Stimulated activated CD8-positive, alpha-beta memory T cell treated with anti-CD3 and anti-CD28 coated beads, Interleukin-7, amount 100 ng/mL, for 48 hours (primary cell): ENCODE results near the gene TCEAL6.
"Not testable (repeated sequence)": the region's sequence is repeated elsewhere in the genome, so short reads cannot be mapped to it uniquely, and the experiment has no call there.

ENCODE experiments used
- DNase-seq, 2 donors: peaks; one replicate each; pipeline ENCODE4 v3.0.0-alpha.2; 2020; ENCODE audit warnings: low read depth in 1 of 2; ENCODE audit errors: extremely low read depth in 1 of 2

Gene TCEAL6

GRCh38 chrX:102142274-102142673, at the start of gene TCEAL6:
TCEAL6 (minus strand) TSS chrX:102142481.
- DNase-seq = not testable (repeated sequence)

DNA sequence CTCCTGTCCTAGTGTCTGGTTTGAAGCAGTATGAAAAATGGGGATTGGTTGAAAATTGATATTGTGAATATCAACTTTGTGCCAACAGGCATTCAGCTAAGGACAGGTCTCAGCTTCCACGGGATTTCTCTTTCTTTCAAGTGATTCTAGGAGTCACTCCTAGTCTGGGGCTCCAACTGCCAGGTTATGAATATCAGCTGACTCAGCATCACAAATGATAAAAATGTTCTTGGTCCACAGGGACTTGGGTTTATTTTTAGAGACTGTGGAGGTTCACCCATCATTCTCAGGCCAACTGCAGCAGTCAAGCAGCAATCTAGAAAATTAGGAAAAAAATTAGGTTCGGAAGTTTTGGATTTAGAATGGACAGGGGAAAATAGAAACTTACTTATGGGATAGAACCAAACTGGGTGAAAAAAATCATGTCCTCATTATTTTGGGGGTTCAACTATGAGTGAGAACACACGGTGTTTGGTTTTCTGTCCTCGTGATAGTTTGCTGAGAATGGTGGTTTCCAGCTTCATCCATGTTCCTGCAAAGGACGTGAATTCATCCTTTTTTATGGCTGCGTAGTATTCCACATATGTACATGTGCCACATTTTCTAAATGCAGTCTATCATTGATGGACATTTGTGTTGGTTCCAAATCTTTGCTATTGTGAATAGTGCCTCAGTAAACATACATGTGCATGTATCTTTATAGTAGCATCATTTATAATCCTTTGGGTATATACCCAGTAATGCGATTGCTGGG, 43.9 kb upstream of the TCEAL6 start:
- no peak for DNase-seq

GRCh38 chrX:102155806-102156179, 13.5 kb upstream of the TCEAL6 start, which contains the start of gene BEX5:
BEX5 (minus strand) TSS chrX:102155977; CDS start chrX:102154265, 1,712 bp downstream.
- DNase-seq = no peak

- DNase-seq = no peak
Observed at GRCh38 chrX:102154900-102155805, 12.9 kb upstream of the TCEAL6 start.

DNA sequence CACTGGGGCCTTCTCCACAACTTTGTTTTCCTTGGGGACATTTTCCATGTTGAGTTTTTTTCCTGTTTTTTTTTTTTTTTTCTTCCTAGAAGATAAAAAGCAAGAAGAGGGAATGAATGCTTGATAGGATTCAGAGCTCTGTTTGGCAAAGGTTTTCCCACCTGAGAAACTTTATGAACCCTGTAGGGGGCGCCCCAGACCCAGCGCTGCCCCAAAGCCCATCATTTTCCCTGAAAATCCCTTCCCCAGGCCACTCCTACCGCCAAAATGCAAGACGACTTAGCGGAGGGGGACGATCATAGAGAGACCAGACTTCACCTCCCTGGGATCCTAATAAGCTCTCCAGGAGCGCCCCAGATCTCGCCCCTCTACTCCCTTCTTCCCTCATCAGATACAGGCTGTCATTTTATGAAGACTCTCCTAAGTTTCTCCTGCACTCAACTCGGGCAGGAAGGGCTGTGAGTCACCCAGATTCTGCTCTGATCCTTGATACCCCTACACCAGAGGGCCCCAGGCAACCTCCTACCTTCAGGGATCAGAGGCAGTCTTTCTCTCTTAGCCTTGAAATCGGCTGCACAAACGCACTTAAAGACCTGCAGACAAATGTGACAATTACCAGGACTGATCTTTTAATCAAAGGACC, 12.1 kb upstream of the TCEAL6 start:
- no peak for DNase-seq

- not testable (repeated sequence) for DNase-seq
Observed at GRCh38 chrX:102141631-102142030, 650 bp downstream of the TCEAL6 start.

DNA sequence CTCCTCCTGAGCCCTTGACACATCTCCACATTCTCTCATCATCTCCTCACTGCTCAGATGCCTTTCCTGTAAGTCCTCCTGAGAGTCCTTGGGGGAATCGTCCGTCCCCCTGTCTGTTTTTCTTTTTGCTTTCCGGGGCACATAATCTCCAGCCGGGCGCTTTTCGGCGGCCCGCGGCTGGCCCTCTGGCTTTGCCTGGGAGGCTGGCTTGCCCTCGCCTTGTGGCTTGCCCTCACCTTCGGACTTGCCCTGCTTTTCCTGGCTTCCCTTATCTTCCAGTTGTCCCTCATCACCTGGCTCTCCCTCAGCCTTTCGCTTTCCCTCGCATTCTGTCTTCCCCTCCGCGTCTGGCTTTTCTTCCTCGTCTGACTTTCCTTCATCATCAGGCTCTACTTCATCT, 1.4 kb downstream of the TCEAL6 start:
- DNase-seq = not testable (repeated sequence)

DNA sequence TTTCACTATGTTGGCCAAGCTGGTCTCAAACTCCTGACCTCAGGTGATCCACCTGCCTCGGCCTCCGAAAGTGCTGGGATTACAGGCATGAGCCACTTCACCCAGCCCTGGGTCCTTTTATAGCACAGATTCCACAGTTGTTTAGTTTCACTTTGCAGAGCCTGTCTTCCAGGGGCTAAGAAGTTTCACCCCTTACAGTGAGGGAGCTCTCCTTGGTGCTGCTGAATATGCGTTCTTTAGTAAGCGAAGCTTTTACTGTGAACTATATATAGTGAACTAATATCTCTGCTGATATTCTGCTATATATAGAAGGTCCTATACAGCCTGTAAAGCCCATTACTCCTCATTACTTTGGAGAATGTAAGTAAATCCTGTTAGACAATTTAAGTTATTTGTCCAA, 4.2 kb downstream of the TCEAL6 start:
- DNase-seq = no peak

DNA sequence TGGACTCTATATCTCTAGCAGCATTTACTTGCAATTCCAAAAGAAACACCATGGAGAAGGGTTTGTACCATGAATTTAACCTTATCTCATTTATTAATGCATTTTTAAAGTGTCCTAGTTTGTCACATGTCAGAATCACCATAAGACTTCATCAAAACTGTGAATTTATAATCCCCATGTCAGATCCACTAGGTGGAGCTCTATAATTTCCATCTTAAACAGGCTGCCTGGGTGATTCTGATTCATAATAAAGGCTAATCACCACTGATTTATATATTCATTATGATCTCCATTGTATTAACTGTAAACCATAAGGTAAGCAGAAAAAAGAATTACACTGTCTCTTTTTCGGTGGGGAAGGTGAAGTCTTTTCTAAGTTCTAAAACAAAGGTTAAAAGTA, 12.8 kb downstream of the TCEAL6 start:
- DNase-seq = no peak

GRCh38 chrX:102126863-102127262, 15.4 kb downstream of the TCEAL6 start:
- no peak for DNase-seq

GRCh38 chrX:102126080-102126818, 16.0 kb downstream of the TCEAL6 start:
- DNase-seq = not testable (repeated sequence)

DNA sequence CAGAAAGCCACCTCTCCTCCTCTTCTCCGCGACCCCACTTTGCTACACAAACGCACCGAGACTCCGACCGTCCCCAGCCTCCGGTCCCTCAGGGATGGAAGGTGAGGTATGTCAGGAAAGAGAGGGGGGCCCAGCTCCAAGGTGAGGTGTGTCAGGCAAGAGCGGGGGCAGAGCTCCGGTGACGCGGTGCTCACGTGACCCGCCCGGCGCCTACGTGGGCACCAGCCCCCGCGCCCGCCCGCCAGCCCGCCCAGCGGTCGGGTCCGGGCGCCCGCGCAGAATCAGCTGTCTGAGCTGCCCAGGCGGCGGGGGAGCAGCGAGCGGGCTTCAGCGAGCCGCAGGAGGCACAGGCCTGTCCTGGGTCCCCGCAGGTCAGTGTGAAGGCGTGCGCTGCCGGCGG, 16.8 kb downstream of the TCEAL6 start, which contains the start of gene TCEAL2:
TSS of gene TCEAL2 (plus strand) at position 244 of the 400 bp plus-strand sequence. CDS start 1,152 bp downstream, outside the sequence.
- not testable (repeated sequence) for DNase-seq

DNA sequence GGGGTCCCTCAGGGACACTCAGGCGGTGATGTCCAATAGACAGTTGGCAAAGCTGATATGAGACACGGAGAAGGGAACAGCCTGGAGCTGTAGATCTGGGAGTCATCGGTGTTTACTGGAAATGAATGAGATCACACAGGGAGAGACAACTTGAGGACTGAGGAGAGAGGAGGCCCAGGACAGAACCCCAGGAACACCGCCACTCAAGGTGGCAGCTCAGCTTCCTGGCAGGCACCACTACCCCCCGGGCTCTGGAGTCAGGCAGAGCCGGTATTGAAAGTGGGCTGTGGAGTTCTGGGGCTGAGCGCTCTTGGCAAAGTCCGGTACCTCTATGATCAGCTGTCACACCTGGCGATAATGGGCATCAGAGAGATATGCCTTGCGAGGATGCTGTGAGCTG, 17.3 kb downstream of the TCEAL6 start:
- DNase-seq = not testable (repeated sequence)

GRCh38 chrX:102115748-102116147, 26.5 kb downstream of the TCEAL6 start:
- DNase-seq = no peak

GRCh38 chrX:102113367-102113766, 28.9 kb downstream of the TCEAL6 start:
- DNase-seq = no peak
